Ureter (tissue), 1 donor: ENCODE results near the gene PET100. TPM values are rescaled to one million over a fixed set of nuclear protein-coding genes. Genes with fewer than 3 reads are reported as not detected.

ENCODE experiments used
- DNase-seq: peaks from one replicate; pipeline ENCODE4 v3.0.0-alpha.2; 2020; ENCODE audit warnings: low spot score
- total RNA-seq: library from RNA; stranded (reverse); gene quantifications from one replicate; pipeline ENCODE4 v1.2.4, GENCODE V29; 2023
- donor health status: DM: yes; HTN: yes; CAD: no.

Gene PET100
- total RNA-seq, 1 donor from 2014 or later = 66.7 TPM

- DNase-seq = no peak
Observed at GRCh38 chr19:7612282-7613274, 17.0 kb upstream of the PET100 start.

- no peak for DNase-seq
Observed at GRCh38 chr19:7614859-7615741, 14.5 kb upstream of the PET100 start.

DNA sequence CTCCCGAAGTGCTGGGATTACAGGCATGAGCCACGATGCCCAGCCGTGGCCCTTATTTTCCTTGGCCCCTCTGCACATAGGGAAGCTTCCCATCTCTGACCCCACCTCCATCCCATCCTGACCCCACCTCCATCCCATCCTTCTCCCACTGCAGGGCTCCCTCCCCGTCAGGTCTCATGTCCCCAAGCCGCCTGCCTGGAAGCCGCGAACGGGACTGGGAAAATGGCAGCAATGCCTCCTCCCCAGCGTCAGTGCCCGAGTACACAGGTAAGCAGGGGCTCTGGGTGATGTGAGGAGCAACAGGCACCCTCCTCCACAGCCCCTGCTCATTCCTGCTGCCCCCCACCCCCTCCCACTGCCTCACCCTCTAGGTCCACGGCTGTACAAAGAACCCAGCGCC, 12.4 kb upstream of the PET100 start:
- no peak for DNase-seq

DNA sequence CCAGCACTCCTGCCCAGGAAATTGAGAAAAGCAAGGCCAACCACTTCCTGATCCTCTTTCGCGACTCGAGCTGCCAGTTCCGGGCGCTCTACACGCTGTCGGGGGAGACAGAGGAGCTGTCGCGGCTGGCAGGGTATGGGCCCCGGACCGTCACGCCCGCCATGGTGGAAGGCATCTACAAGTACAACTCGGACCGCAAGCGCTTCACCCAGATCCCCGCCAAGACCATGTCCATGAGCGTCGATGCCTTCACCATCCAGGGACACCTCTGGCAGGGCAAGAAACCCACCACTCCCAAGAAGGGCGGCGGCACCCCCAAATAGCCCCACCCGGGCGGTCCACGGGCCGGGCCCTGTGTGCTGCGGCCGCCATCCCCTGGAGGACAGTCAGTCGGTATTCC, 11.9 kb upstream of the PET100 start:
- no peak for DNase-seq

GRCh38 chr19:7618348-7618747, 11.2 kb upstream of the PET100 start:
- no peak for DNase-seq

- peak; percentile 83 for DNase-seq
Observed at GRCh38 chr19:7618771-7619510, 10.7 kb upstream of the PET100 start.

DNA sequence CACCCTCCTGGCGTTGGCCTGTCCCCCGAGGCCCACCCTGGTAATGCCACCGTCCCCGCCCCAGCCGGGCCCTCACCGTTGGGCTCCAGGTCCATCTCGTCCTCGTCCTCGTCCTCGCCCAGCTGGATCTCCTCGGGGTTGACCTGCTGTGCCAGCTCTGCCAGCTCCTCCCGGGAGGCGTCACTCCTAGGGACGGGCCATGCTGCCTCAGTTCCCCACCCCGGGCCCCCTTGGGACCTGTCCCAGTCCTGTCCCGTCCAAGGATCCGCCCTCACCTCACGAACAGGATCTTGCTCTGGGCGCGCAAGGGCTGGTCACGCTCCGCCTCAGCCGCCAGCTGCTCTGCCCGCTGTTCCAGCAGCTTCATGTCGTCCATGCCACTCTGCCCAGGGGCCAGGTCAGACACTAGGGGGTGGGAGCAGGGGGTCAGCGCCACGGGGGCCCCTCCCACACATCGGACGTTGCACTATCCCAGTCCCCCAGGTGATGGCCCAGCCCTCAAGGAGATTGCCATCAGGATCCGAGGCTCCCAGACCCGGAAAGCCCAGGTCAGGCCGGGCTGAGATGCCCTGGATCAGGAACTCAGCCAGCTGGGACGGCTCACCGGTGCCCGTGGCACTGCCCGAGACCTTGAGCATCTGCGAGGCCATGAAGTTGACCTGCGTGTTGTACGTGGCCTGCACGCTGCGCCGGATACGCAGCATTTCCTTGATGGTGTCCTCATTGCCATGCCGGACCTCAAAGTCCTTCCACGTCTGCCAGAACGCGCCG, 9.7 kb upstream of the PET100 start:
- DNase-seq = no peak

GRCh38 chr19:7620442-7621412, 8.9 kb upstream of the PET100 start:
- no peak for DNase-seq

GRCh38 chr19:7622933-7623685, 6.5 kb upstream of the PET100 start:
- no peak for DNase-seq

DNA sequence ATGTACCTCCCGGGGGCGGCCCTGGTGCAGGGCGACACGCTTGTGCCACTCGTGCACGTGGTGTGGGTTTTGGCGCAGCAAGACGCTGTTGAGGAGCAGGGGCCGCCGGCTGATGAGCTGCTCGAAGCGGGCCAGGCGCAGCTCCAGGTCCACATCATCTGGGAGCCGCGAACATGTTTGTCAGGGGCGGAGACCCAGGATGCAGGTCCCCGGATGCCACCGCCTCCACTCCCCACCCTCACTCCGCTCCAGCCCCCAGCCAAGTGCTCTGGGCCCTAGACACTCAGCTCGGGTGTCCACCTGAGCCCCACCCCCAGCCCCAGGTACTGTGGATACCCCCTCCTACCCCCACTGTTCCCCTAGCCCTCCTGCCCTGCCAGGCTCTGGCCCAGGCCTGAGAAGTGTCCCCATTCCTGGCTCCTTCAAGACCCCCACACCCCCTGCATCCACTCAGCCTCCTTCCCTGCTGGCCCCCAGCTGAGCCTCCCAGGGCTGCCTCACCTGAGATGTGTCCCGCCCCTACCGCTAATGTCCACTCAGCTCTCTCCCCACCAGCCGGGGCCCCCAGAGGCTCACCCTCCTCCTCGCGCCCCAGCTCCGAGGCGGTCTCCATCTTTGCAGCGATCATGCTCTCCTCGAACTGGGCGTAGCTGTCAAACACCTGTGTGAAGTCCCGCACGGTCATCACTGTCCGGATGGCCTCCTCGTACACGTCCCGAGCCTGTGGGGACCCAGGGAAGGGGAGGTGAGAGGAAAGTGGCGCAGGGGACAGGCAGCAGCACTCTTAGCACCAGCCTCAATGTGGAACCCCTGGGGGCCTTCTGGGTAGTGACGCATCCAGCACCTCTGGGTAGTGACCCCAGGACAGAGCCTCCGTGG, 5.6 kb upstream of the PET100 start:
- DNase-seq = no peak

DNA sequence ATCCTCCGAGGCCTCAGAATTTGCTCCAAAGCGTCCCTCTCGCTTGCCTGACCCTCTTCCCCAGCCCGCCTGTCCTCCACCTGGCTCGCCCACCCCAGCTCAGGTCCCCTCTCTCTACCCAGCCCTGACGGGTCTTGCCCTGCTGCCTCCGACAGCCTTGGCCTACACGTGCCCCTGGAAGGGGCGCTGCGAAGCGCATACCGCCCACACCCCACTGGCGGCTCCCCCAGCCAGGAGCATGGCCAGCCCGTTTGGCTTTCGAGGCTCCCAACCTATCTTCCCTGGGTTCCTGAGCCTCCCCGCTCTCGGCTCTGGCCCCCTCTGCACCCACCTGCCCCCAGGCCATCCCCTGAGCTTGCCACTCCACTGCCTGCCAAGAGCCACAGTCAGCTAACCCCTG, 4.8 kb upstream of the PET100 start:
- DNase-seq = no peak

DNA sequence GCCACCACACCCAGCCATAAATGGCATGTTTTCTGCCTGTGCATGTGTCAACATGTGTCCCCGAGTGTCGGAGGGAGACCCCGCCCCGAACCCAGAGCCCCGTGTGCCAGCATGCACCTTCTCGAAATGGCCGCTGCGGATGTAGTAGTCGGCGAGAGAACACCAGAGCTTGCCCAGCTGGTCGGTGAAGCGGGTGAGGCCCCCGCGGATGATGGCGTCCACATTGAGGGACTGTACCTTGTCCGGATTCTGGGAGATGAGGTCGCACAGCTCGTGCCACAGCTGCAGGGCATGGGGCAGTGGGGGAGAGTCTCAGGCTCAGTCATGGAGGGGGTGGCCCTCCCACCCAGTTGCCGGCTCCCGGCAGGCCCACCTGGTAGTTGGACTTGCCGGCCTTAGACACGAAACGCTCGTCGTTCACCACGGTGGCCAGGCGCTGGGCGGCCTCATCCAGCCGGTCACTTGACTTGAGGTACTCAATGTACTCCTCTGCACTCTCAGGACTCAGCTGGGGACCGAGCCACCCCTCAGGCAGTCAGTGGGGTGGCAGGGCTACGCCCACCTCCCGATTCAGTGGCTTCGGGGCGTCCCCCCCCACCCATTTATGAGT, 3.7 kb upstream of the PET100 start:
- DNase-seq = no peak

DNA sequence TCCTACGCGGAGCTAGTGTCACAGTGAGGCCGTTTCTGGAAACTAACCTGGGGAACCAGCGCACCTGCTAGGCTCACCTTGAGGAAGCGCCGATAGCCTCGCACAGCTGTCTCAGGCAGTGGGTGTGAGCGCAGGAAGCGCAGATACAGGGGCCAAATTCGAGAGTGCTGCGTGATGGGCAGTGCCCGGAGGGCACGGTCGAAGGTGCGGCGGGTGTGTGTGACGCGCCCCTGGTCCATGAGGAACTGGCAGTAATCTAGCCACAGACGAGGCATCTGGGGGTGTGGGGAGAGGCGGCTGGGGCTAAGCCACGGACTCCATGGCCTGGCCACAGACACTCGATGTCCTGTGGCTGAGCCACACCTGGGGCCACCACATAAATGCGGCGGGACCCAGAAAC, 2.4 kb upstream of the PET100 start:
- DNase-seq = no peak

DNA sequence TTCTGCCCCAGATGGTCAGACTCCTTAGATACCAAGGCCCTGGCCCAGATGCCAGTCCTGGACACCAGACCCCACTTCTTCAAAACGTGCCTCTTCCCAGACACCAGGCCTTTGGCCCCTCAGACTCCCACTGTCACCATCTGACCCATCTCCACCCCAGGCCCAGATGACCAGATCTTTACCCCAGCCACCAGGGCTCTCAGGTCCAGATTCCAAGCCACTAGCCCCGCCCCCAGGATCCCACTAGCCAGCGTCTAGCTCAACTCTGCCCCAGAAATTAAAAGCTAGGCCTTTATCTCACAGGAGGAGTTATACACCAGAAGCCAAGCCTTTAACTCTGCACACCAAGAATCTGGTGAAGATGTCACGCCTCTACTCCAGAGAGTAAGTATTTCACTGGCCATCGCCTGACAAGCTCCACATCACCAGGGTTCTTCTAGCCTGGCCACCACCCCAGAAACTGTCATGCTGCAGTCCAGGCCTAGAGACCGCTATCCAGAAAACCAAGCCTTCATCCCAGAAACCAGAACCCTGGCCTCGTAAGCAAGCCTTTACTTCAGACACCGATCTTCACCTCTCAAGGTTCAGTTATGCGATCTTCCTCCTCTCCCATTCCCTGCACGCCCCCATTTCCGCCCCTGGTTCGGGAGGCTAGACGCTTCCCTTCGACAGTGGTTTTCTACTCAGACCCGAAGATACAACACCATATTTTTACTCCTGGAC, 843 bp upstream of the PET100 start:
- no peak for DNase-seq

GRCh38 chr19:7631577-7631976, 2.0 kb downstream of the PET100 start:
- DNase-seq = no peak

DNA sequence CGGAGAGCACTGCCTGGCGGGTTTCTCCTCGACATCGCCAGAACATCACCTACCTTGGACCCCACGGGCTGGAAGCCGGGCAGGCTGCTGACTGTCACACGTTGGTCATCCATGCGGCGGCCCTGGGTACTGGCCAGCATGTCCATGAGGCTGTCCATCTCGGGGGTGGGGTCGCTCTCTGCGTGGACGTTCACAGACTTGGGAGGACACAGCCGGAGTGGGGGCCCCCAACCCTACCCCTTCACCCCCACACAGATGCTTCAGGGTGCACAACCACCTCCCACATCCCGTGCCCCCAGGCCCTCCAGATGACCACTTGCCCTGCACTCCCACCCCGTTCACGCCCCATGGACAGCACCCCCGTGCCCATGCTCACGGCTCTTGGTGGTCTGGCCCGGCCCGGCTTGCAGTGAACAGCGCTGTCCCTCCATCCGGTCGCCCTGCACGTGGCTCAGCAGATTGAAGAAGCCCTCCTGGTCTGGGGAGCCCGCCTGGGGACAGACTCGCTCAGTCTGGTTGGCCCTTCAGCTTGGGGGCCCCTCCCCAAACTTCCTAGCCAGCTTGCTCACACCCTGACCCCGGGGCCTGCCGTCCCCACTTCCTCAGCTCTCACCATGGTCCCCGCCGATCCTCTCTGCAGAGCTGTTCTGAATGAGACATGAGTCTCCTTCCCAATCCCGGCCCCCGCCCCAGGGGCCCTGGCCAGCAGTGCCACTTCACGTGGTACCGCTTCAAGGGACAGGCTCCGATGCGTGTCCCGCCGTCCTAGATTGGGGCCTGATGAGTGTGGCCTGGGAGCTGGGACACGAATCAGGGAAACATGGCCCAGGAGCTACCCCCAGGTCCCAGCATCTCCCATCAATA, 3.0 kb downstream of the PET100 start:
- DNase-seq = no peak
